ENCODE data around the gene ELMOD1.
A peak's percentile ranks its signal among the peaks of the same experiment; 100 is the strongest.

DNA sequence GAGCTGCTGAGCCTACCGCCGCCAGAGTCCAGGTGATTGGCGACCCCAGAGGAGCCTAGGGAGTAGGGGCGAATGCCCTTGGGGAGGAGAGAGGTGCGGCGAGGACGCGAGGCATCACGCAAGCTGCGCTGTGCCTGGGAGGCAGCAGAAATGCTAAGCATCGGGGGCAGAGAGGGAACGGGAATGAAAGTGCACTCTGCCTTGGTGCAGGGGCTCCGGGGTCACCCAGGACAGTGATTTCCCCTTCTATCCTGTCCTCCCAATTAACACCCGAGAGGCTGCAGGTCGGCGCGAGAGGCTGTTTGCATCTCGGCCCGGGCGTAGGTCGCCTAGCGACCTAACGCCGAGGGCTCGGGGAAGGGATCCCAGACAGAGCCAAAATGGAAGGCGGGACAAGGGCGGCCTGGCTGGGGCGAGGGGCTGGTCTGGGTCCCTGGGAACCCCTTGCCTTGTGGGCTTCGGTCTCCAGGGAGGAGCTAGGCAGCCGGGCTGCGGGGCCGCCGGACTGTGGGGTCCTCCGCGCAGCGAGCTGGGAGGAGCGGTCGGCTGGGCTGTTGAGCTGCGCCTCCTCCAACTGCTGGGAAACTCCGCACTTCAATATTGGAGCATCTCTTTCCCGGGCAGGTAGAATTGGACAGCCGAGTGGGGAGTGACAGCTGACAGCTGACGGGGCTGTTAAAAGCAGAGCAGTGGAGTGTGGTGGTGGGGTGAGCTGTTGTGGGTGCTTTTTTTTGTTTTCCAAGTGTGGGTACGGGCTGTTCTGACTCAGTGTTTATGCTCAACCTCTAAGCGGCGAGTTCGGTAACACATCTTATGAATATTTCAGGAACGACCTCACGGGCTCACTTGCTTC, 657 bp downstream of the ELMOD1 start:
- no peak for TF ChIP-seq CTCF (conservative IDR thresholded peaks at IDR 0.05; ENCODE audit: low read depth, low read length)
- peak; percentile 7 for TF ChIP-seq EZH2 (IDR thresholded peaks at IDR 0.05; ENCODE audit: borderline replicate concordance, low read depth, low read length, poor library complexity, severe bottlenecking)
